PFSK-1 (cell line): ENCODE measurements around the gene ATF6.

Experiments
- FOXP2 ChIP-seq: optimal IDR thresholded peaks from 2 replicates; pipeline ENCODE3; 2011; ENCODE audit warnings: borderline replicate concordance, control low read depth, inconsistent platforms; ENCODE audit not compliant: insufficient read depth; ENCODE audit errors: extremely low read length, extremely low read depth
- POLR2AphosphoS5 ChIP-seq: IDR thresholded peaks from 2 replicates; pipeline ENCODE4 v1.6.1; 2012; ENCODE audit warnings: low read depth, mild to moderate bottlenecking, control low read depth, low read length, moderate library complexity
- SIN3A ChIP-seq: IDR thresholded peaks from 2 replicates; pipeline ENCODE4 v1.6.1; 2012; ENCODE audit warnings: mild to moderate bottlenecking, low read length, moderate library complexity, borderline replicate concordance; ENCODE audit not compliant: insufficient read depth
- TAF1 ChIP-seq: IDR thresholded peaks from 2 replicates; pipeline ENCODE4 v1.6.1; 2012; ENCODE audit warnings: low read length, control low read depth, borderline replicate concordance; ENCODE audit not compliant: insufficient read depth
- TF ChIP-seq, protein P1 (sequence below), 2 experiments: IDR thresholded peaks; 2 replicates each; pipeline versions ENCODE4 v1.6.1 to v1.8.0; 2011 to 2012; ENCODE audit warnings: low read depth in 2 of 2, low read length in 2 of 2, control low read depth in 1 of 2, inconsistent platforms in 1 of 2, mild to moderate bottlenecking in 1 of 2, moderate library complexity in 1 of 2; ENCODE audit not compliant: insufficient read depth in 1 of 2

Gene ATF6

GRCh38 chr1:161731241-161731640 is 34.9 kb upstream of the ATF6 start:
- no peak for TF ChIP-seq SIN3A
- TF ChIP-seq, protein P1, sequence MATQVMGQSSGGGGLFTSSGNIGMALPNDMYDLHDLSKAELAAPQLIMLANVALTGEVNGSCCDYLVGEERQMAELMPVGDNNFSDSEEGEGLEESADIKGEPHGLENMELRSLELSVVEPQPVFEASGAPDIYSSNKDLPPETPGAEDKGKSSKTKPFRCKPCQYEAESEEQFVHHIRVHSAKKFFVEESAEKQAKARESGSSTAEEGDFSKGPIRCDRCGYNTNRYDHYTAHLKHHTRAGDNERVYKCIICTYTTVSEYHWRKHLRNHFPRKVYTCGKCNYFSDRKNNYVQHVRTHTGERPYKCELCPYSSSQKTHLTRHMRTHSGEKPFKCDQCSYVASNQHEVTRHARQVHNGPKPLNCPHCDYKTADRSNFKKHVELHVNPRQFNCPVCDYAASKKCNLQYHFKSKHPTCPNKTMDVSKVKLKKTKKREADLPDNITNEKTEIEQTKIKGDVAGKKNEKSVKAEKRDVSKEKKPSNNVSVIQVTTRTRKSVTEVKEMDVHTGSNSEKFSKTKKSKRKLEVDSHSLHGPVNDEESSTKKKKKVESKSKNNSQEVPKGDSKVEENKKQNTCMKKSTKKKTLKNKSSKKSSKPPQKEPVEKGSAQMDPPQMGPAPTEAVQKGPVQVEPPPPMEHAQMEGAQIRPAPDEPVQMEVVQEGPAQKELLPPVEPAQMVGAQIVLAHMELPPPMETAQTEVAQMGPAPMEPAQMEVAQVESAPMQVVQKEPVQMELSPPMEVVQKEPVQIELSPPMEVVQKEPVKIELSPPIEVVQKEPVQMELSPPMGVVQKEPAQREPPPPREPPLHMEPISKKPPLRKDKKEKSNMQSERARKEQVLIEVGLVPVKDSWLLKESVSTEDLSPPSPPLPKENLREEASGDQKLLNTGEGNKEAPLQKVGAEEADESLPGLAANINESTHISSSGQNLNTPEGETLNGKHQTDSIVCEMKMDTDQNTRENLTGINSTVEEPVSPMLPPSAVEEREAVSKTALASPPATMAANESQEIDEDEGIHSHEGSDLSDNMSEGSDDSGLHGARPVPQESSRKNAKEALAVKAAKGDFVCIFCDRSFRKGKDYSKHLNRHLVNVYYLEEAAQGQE (IDR thresholded peaks at IDR 0.05; ENCODE audit: insufficient read depth in 1 of 2, low read depth in 2 of 2, low read length in 2 of 2): no peak
- TF ChIP-seq POLR2AphosphoS5: no peak
- no peak for TF ChIP-seq FOXP2
- no peak for TF ChIP-seq TAF1

DNA sequence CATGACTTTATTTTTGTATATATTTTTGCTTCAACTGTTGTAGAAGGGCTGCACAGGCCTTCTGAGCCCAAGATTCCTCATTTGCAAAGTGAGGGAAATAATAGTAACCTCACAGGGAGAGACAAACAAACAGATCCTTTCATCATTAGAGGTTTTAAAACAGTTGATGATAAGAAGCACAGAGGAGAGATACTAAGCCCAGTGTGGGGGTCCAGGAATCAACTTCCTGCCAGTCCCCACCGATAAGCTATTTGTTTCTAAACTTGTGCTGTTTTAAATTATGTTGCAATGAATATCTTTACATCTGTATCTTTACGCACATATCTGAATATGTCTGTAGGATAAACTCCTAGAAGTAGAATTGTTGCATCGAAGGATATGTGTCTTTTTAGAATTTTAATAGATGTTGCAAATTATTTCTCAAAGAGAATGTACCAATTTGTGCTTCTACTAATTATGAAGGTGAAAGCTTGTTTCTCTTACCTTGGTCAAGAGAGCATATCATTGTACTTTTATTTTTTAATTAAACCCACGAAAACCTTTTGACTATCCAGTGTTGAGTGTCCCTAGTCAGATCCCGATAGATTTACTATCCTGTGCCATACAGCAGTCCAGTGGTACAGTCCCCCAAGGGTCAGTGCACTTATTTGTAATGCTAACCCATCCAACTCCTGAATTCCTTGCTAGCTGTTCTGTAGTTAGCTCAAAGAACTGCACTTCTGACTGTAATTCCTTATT is 34.0 kb upstream of the ATF6 start:
- TF ChIP-seq TAF1: no peak
- TF ChIP-seq, protein P1 (IDR thresholded peaks at IDR 0.05; ENCODE audit: insufficient read depth in 1 of 2, low read depth in 2 of 2, low read length in 2 of 2): no peak
- TF ChIP-seq POLR2AphosphoS5: no peak
- no peak for TF ChIP-seq FOXP2
- no peak for TF ChIP-seq SIN3A

DNA sequence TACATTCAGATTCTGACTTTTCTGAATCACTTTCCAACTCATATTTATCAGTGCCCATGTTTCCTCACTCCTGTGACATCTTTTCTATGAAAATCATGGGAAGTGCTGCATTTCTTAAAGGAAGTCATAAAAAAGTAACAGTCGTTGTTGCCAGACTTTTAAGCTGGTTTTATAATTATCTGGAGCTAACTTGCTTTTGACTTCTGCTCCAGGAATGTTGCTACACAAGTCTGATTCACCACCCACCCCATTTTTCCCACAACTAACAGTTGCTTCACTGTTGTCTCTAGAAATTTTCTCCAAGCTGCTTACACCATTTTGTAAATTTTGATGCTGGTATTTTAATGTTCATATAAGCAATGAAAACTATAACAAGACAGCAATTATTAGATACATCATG is 32.6 kb upstream of the ATF6 start:
- TF ChIP-seq SIN3A (no peak), FOXP2 (no peak)

GRCh38 chr1:161735837-161736236 is 30.3 kb upstream of the ATF6 start:
- TF ChIP-seq, protein P1 (IDR thresholded peaks at IDR 0.05; ENCODE audit: insufficient read depth in 1 of 2, low read depth in 2 of 2, low read length in 2 of 2): no peak
- TF ChIP-seq SIN3A (no peak), TAF1 (no peak), FOXP2 (no peak), POLR2AphosphoS5 (no peak)

GRCh38 chr1:161736335-161736969 is 29.7 kb upstream of the ATF6 start:
- TF ChIP-seq, protein P1 (IDR thresholded peaks at IDR 0.05; ENCODE audit: insufficient read depth in 1 of 2, low read depth in 2 of 2, low read length in 2 of 2): no peak
- no peak for TF ChIP-seq TAF1
- no peak for TF ChIP-seq POLR2AphosphoS5
